ENCODE measurements around the gene C1orf174. TPM values are rescaled to one million over a fixed set of nuclear protein-coding genes. Genes with fewer than 3 reads are reported as not detected.

C1orf174 gene
- total and polyA plus RNA-seq, 2 donors (not counting 1 experiment from before 2014, with no cell fraction given): 24.1 to 39.6 TPM

DNA sequence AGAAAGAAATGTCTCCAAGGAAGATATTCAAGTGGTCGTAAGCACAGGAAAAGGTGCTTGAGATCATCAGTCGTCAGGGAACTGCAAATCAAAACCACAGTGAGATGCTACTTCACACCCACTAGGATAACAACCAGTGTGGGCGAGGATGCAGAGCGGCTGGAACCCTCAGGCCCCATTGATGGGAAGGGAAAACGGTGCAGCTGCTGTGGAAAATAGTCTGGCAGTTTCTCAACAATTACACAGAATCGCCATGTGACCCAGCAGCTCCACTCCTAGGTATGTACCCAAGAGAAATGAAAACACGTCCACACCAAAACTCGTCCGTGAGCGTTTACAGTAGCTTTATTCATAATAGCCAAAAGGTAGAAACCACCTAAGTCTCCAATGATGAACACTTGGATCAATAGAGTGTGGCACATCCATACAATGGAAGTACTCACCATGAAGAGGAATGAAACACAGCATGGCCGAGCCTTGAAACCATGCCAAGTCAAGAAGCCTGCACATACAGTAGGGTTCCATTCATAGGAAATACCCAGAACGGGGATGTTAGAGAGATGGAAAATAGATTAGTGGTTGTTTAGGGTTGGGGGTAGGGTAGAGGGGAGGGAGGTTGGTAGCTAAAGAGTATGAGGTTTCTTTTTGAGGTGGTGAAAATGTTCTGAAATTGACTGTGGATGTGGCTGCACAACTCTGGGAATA, 36.7 kb downstream of the C1orf174 start:
- no peaks in the 10 kb centered on the region for H4K20me1 ChIP-seq (ENCODE audit: control insufficient read depth, extremely low read depth, insufficient read depth, low read length)
- H3K27ac ChIP-seq (ENCODE audit: insufficient read depth, low read length): no peak overlapping the region
- H3K36me3 ChIP-seq (ENCODE audit: control insufficient read depth, insufficient read depth, low read length): peaks cover 2% of the 10 kb centered on the region
- no peak overlapping the region for H2AFZ ChIP-seq (ENCODE audit: low read length)
- H3K79me2 ChIP-seq (ENCODE audit: control insufficient read depth, insufficient read depth, low read length): no peaks in the 10 kb centered on the region
- no peaks in the 10 kb centered on the region for H3K4me1 ChIP-seq (ENCODE audit: control insufficient read depth, extremely low read depth, insufficient read depth, low read length)
- no peak overlapping the region for H3K4me3 ChIP-seq (replicated peaks in 1 of 4; ENCODE audit: control extremely low read depth in 1 of 4, insufficient read depth in 1 of 4, low read depth in 3 of 4, low read length in 4 of 4)
- no peak for DNase-seq (ENCODE audit: low read depth in 2 of 2)
- no peak for TF ChIP-seq EZH2 (IDR thresholded peaks at IDR 0.05; ENCODE audit: low read length, missing control alignments)
- TF ChIP-seq, protein P1, sequence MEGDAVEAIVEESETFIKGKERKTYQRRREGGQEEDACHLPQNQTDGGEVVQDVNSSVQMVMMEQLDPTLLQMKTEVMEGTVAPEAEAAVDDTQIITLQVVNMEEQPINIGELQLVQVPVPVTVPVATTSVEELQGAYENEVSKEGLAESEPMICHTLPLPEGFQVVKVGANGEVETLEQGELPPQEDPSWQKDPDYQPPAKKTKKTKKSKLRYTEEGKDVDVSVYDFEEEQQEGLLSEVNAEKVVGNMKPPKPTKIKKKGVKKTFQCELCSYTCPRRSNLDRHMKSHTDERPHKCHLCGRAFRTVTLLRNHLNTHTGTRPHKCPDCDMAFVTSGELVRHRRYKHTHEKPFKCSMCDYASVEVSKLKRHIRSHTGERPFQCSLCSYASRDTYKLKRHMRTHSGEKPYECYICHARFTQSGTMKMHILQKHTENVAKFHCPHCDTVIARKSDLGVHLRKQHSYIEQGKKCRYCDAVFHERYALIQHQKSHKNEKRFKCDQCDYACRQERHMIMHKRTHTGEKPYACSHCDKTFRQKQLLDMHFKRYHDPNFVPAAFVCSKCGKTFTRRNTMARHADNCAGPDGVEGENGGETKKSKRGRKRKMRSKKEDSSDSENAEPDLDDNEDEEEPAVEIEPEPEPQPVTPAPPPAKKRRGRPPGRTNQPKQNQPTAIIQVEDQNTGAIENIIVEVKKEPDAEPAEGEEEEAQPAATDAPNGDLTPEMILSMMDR (conservative IDR thresholded peaks at IDR 0.05 in 1 of 2, IDR thresholded peaks at IDR 0.05 in 1 of 2; ENCODE audit: low read depth in 1 of 2, low read length in 2 of 2): no peak
- H3K4me2 ChIP-seq (ENCODE audit: extremely low read depth, insufficient read depth, low read length): no peak overlapping the region
- no peak overlapping the region for H3K9ac ChIP-seq (ENCODE audit: insufficient read depth, low read length)
- H3K9me3 ChIP-seq (ENCODE audit: control insufficient read depth, insufficient read depth, low read depth, low read length): no peaks in the 10 kb centered on the region
- H3K27me3 ChIP-seq (ENCODE audit: control insufficient read depth, insufficient read depth, low read length): no peaks in the 10 kb centered on the region

DNA sequence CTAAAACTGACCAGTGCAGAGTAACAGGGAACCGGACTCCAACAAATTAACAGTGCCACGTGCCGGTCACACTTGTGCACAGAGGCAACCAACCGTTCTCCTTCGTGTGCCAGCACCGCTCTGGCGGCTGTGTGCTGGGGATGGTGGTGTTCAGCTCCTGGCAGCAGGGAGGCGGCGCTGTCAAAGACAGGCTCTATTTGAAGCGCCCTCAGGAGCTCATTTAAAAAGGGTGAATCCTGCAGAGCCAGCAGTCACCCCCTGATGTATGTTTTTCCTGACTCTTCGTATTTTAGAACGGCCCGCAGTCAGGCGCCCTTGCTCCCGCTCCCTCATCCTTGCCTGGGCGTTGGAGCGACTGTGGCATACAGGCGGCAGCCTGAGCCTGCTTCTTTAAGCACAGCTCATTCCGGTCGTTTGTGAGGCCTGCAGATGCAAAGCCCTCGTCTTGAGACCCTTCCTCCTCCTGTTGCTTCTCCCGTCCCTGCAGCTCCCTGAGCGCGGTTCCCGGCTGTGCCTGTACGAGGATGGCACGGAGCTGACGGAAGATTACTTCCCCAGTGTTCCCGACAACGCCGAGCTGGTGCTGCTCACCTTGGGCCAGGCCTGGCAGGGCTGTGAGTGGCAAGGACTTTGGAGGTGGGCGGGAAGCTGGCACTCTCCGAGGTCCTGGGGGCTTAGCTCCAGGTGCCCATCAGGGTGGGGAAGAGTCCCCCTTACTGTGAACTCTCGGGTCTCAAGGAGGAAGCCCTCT, 41.7 kb downstream of the C1orf174 start:
- H3K27me3 ChIP-seq (ENCODE audit: control insufficient read depth, insufficient read depth, low read length): no peaks in the 10 kb centered on the region
- H3K4me1 ChIP-seq (ENCODE audit: control insufficient read depth, extremely low read depth, insufficient read depth, low read length): no peaks in the 10 kb centered on the region
- H3K4me2 ChIP-seq (ENCODE audit: extremely low read depth, insufficient read depth, low read length): peak overlapping the region; percentile 81
- peaks cover 14% of the 10 kb centered on the region for H3K79me2 ChIP-seq (ENCODE audit: control insufficient read depth, insufficient read depth, low read length)
- no peaks in the 10 kb centered on the region for H4K20me1 ChIP-seq (ENCODE audit: control insufficient read depth, extremely low read depth, insufficient read depth, low read length)
- peak; percentile 32 to 36 for DNase-seq (ENCODE audit: low read depth in 2 of 2)
- H2AFZ ChIP-seq (ENCODE audit: low read length): no peak overlapping the region
- H3K9ac ChIP-seq (ENCODE audit: insufficient read depth, low read length): no peak overlapping the region
- H3K9me3 ChIP-seq (ENCODE audit: control insufficient read depth, insufficient read depth, low read depth, low read length): no peaks in the 10 kb centered on the region
- H3K36me3 ChIP-seq (ENCODE audit: control insufficient read depth, insufficient read depth, low read length): no peaks in the 10 kb centered on the region
- H3K27ac ChIP-seq (ENCODE audit: insufficient read depth, low read length): no peak overlapping the region
- TF ChIP-seq, protein P1 (conservative IDR thresholded peaks at IDR 0.05 in 1 of 2, IDR thresholded peaks at IDR 0.05 in 1 of 2; ENCODE audit: low read depth in 1 of 2, low read length in 2 of 2): peak in 1 of 2 donors; percentile 27
- no peak for TF ChIP-seq EZH2 (IDR thresholded peaks at IDR 0.05; ENCODE audit: low read length, missing control alignments)
- peak overlapping the region; percentile 56 to 96 (median 82) for H3K4me3 ChIP-seq (replicated peaks in 1 of 4; ENCODE audit: control extremely low read depth in 1 of 4, insufficient read depth in 1 of 4, low read depth in 3 of 4, low read length in 4 of 4)

DNA sequence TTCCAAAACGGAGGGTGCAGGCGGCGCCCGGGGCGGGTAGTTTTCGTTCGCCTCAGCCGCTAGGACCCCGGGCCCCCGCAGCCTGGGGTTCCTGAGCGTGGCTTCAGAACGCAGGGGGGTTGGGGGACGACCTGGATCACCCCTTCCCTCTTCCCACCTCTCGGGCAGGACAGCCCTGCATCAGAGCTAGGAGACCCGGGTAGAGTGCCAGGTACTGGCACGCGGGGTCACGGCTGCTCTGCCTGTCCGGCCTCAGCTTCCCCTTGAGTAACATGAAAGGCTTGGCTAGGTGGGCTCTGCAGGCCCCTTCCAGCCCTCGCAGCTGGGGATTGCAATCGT, 42.3 kb downstream of the C1orf174 start:
- H4K20me1 ChIP-seq (ENCODE audit: control insufficient read depth, extremely low read depth, insufficient read depth, low read length): no peaks in the 10 kb centered on the region
- DNase-seq (ENCODE audit: low read depth in 2 of 2): no peak
- no peaks in the 10 kb centered on the region for H3K36me3 ChIP-seq (ENCODE audit: control insufficient read depth, insufficient read depth, low read length)
- H3K9ac ChIP-seq (ENCODE audit: insufficient read depth, low read length): peak overlapping the region; percentile 79
- H3K27ac ChIP-seq (ENCODE audit: insufficient read depth, low read length): no peak overlapping the region
- H3K27me3 ChIP-seq (ENCODE audit: control insufficient read depth, insufficient read depth, low read length): no peaks in the 10 kb centered on the region
- peak overlapping the region; percentile 56 to 96 (median 82) for H3K4me3 ChIP-seq (replicated peaks in 1 of 4; ENCODE audit: control extremely low read depth in 1 of 4, insufficient read depth in 1 of 4, low read depth in 3 of 4, low read length in 4 of 4)
- H3K9me3 ChIP-seq (ENCODE audit: control insufficient read depth, insufficient read depth, low read depth, low read length): no peaks in the 10 kb centered on the region
- no peak for TF ChIP-seq EZH2 (IDR thresholded peaks at IDR 0.05; ENCODE audit: low read length, missing control alignments)
- TF ChIP-seq, protein P1 (conservative IDR thresholded peaks at IDR 0.05 in 1 of 2, IDR thresholded peaks at IDR 0.05 in 1 of 2; ENCODE audit: low read depth in 1 of 2, low read length in 2 of 2): no peak
- no peaks in the 10 kb centered on the region for H3K4me1 ChIP-seq (ENCODE audit: control insufficient read depth, extremely low read depth, insufficient read depth, low read length)
- H3K4me2 ChIP-seq (ENCODE audit: extremely low read depth, insufficient read depth, low read length): peak overlapping the region; percentile 81
- peak overlapping the region; percentile 94 for H2AFZ ChIP-seq (ENCODE audit: low read length)
- H3K79me2 ChIP-seq (ENCODE audit: control insufficient read depth, insufficient read depth, low read length): peaks cover 14% of the 10 kb centered on the region

All from fibroblast of lung (primary cell).